Immature natural killer cell (primary cell): ENCODE measurements around the gene ALKBH3. TPM values are rescaled to one million over a fixed set of nuclear protein-coding genes. Genes with fewer than 3 reads are reported as not detected.

Source experiments
- DNase-seq, 3 donors: peaks; one replicate each; pipeline ENCODE4 v3.0.0; 2022; ENCODE audit warnings: mixed read lengths in 1 of 3
- H3K27ac Mint-ChIP-seq, 6 donors: one replicate each; pipeline ENCODE4 v1.8.0; 2020; ENCODE audit warnings: mixed read lengths in 6 of 6, mild to moderate bottlenecking in 5 of 6, inconsistent platforms in 4 of 6, moderate library complexity in 3 of 6
- H3K27me3 Mint-ChIP-seq, 3 donors: one replicate each; pipeline ENCODE4 v1.8.0; 2020 to 2021; ENCODE audit warnings: low read depth in 3 of 3, mild to moderate bottlenecking in 3 of 3, mixed read lengths in 3 of 3, moderate library complexity in 3 of 3, inconsistent platforms in 1 of 3
- H3K36me3 Mint-ChIP-seq, 3 donors: one replicate each; pipeline ENCODE4 v1.8.0; 2020; ENCODE audit warnings: mixed read lengths in 3 of 3, inconsistent platforms in 2 of 3, mild to moderate bottlenecking in 2 of 3
- H3K4me1 Mint-ChIP-seq, 2 donors: one replicate each; pipeline ENCODE4 v1.8.0; 2020; ENCODE audit warnings: inconsistent platforms in 2 of 2, mild to moderate bottlenecking in 2 of 2, mixed read lengths in 2 of 2, moderate library complexity in 1 of 2
- H3K4me3 Mint-ChIP-seq, 5 donors: one replicate each; pipeline ENCODE4 v1.8.0; 2020; ENCODE audit warnings: mild to moderate bottlenecking in 5 of 5, mixed read lengths in 5 of 5, inconsistent platforms in 3 of 5, moderate library complexity in 3 of 5
- H3K9me3 Mint-ChIP-seq, 6 donors: one replicate each; pipeline ENCODE4 v1.8.0; 2020; ENCODE audit warnings: mild to moderate bottlenecking in 6 of 6, mixed read lengths in 6 of 6, inconsistent platforms in 4 of 6, moderate library complexity in 3 of 6
- polyA plus RNA-seq, 3 donors: library from polyadenylated mRNA; unstranded; fragments of 300-500 nt; fragmentation: Illumina TruSeq; gene quantifications; one replicate each; pipeline ENCODE4 v1.2.3, GENCODE V29; 2021

The ALKBH3 gene
- polyA plus RNA-seq, 3 donors from 2014 or later: 40.0 to 89.3 (median 49.5) TPM

- Mint-ChIP-seq H3K36me3 (peaks cover 0 to 8% (median 0%) of the 10 kb centered on the region in 3 donors), H3K4me1 (peaks cover 13 to 21% of the 10 kb centered on the region in 2 donors), H3K9me3 (peaks cover 0 to 4% (median 0%) of the 10 kb centered on the region in 6 donors), H3K27ac (peak overlapping the region in 4 of 6 donors; percentile 28 to 65 (median 49)), H3K4me3 (peak overlapping the region; percentile 79 to 92 (median 89)), H3K27me3 (peaks cover 11 to 32% (median 16%) of the 10 kb centered on the region in 3 donors)
- DNase-seq: no peak
These were observed 62.8 kb downstream of the ALKBH3 start for GRCh38 chr11:43943372-43943930.

DNA sequence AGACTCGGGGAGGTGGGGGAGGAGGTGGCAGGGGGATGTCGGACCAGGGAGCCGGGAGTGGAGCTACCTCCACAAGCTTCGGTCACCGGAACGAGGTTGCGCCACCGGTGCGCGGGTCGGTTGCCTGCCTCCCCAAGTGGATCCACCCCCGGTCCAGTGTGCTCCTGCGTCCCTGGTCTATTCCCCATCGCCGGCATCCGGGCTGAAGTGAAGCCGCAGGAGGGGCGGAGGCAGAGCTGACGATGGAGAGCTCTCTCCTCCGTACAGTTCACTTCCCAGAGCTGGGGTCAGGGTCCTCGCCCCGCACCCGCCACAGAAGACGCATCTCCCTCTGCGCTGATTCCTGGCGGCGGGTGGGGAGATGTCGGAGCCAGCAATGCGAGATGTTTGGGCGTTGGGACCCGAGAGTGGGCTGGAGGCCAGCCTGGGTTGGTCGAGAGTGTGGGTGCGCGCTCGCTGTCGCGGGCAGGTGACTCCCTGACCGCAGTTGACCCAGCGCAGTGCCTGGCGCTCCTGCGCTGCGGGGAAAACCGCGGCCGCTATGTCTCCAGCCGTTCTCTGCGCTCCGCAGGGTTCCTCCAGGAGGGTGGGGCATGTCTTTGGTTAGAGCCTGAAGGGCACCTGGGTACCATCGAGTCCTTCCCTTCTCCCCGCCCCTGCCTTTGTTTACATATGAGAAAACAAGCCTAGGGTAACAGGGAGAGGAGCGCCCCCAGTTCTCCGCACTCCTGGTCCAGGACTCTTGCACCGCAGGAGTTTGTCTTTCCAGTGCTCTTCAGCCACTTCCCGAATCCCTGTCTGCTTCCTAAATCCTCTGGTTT is 63.5 kb downstream of the ALKBH3 start:
- no peak for DNase-seq
- peaks cover 0 to 4% (median 0%) of the 10 kb centered on the region in 6 donors for H3K9me3 Mint-ChIP-seq
- peaks cover 13 to 21% of the 10 kb centered on the region in 2 donors for H3K4me1 Mint-ChIP-seq
- H3K27me3 Mint-ChIP-seq: peaks cover 11 to 33% (median 16%) of the 10 kb centered on the region in 3 donors
- peaks cover 0 to 8% (median 0%) of the 10 kb centered on the region in 3 donors for H3K36me3 Mint-ChIP-seq
- no peak overlapping the region for H3K27ac Mint-ChIP-seq
- peak overlapping the region; percentile 59 to 92 (median 89) for H3K4me3 Mint-ChIP-seq

- peaks cover 0 to 4% (median 0%) of the 10 kb centered on the region in 6 donors for H3K9me3 Mint-ChIP-seq
- H3K4me1 Mint-ChIP-seq: peaks cover 13 to 21% of the 10 kb centered on the region in 2 donors
- peaks cover 11 to 31% (median 16%) of the 10 kb centered on the region in 3 donors for H3K27me3 Mint-ChIP-seq
- peak; percentile 45 to 53 (median 48) for DNase-seq
- peak overlapping the region; percentile 56 to 74 (median 60) for H3K4me3 Mint-ChIP-seq
- H3K27ac Mint-ChIP-seq: no peak overlapping the region
- peaks cover 0 to 8% (median 0%) of the 10 kb centered on the region in 3 donors for H3K36me3 Mint-ChIP-seq
These were observed 64.2 kb downstream of the ALKBH3 start for GRCh38 chr11:43944761-43945311.

GRCh38 chr11:43947003-43947500 is 66.4 kb downstream of the ALKBH3 start:
- no peak overlapping the region for H3K27ac Mint-ChIP-seq
- H3K36me3 Mint-ChIP-seq: peaks cover 0 to 4% (median 0%) of the 10 kb centered on the region in 3 donors
- H3K9me3 Mint-ChIP-seq: peaks cover 0 to 4% (median 0%) of the 10 kb centered on the region in 6 donors
- peaks cover 6 to 16% of the 10 kb centered on the region in 2 donors for H3K4me1 Mint-ChIP-seq
- no peak overlapping the region for H3K4me3 Mint-ChIP-seq
- H3K27me3 Mint-ChIP-seq: peaks cover 9 to 25% (median 13%) of the 10 kb centered on the region in 3 donors
- no peak for DNase-seq

- peaks cover 9 to 30% (median 13%) of the 10 kb centered on the region in 3 donors for H3K27me3 Mint-ChIP-seq
- no peak for DNase-seq
- peaks cover 0 to 4% (median 0%) of the 10 kb centered on the region in 3 donors for H3K36me3 Mint-ChIP-seq
- H3K9me3 Mint-ChIP-seq: peaks cover 0 to 4% (median 0%) of the 10 kb centered on the region in 6 donors
- H3K27ac Mint-ChIP-seq: no peak overlapping the region
- peaks cover 6 to 16% of the 10 kb centered on the region in 2 donors for H3K4me1 Mint-ChIP-seq
- H3K4me3 Mint-ChIP-seq: no peak overlapping the region
These were observed 67.2 kb downstream of the ALKBH3 start for GRCh38 chr11:43947815-43948214.

GRCh38 chr11:43948341-43949225 is 68.0 kb downstream of the ALKBH3 start:
- no peak overlapping the region for H3K4me3 Mint-ChIP-seq
- peaks cover 6 to 26% (median 11%) of the 10 kb centered on the region in 3 donors for H3K27me3 Mint-ChIP-seq
- peaks cover 0 to 4% (median 0%) of the 10 kb centered on the region in 3 donors for H3K36me3 Mint-ChIP-seq
- H3K9me3 Mint-ChIP-seq: peaks cover 0 to 4% (median 0%) of the 10 kb centered on the region in 6 donors
- no peak overlapping the region for H3K27ac Mint-ChIP-seq
- DNase-seq: no peak
- H3K4me1 Mint-ChIP-seq: peaks cover 3 to 13% of the 10 kb centered on the region in 2 donors

DNA sequence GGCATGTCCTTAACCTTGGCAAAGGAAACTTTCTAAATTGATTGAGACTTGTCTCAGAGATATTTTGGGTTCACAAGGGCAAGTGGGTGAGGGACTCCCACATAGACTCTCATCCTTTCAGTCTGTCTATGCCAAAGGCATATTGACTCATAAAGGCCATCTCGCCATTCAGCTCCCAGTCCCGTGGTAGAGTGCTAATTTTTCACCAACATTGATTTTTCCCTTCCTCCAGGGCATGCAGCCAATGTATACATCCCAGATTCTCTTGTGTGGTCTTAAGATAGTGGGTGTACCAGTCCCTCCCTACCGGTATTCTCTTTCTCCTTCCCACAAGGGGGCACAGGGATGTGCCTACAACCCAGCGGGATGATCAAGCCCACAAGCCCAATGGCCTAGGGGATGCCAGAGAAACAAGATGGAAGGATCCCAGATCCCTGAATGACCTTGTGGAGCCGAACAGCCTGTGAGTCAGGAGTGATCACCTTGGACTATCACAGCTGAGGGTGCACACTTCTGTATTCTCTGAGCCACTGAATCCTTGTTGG is 69.8 kb downstream of the ALKBH3 start:
- H3K36me3 Mint-ChIP-seq: peaks cover 0 to 4% (median 0%) of the 10 kb centered on the region in 3 donors
- H3K27ac Mint-ChIP-seq: no peak overlapping the region
- H3K4me1 Mint-ChIP-seq: no peaks in the 10 kb centered on the region
- DNase-seq: no peak
- peaks cover 6 to 16% (median 8%) of the 10 kb centered on the region in 3 donors for H3K27me3 Mint-ChIP-seq
- peaks cover 0 to 6% (median 0%) of the 10 kb centered on the region in 6 donors for H3K9me3 Mint-ChIP-seq
- H3K4me3 Mint-ChIP-seq: no peak overlapping the region

DNA sequence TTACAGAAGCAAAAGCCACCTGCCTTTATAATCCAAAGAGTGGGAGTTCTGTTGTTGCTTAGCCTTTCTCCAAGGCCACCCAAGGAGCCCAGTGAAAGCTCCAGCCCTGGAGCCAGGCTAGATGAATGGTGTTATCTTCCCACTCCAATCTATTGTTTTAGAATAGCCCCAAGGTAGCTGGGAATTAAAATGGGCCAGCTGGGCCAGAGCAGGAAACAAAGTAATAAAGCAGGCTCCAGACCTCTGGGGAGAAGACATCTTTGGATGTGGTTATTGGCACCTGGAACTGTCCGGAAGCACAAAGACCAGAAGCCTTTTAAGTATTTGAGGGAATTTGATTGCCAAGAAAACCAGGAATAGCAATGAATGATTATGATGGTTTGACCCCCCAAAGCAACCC is 70.6 kb downstream of the ALKBH3 start:
- DNase-seq: no peak
- no peaks in the 10 kb centered on the region for H3K4me1 Mint-ChIP-seq
- H3K9me3 Mint-ChIP-seq: peaks cover 0 to 6% (median 0%) of the 10 kb centered on the region in 6 donors
- H3K36me3 Mint-ChIP-seq: peaks cover 0 to 4% (median 0%) of the 10 kb centered on the region in 3 donors
- peaks cover 7 to 15% (median 11%) of the 10 kb centered on the region in 3 donors for H3K27me3 Mint-ChIP-seq
- no peak overlapping the region for H3K4me3 Mint-ChIP-seq
- H3K27ac Mint-ChIP-seq: no peak overlapping the region

- H3K27me3 Mint-ChIP-seq: peaks cover 5 to 11% (median 10%) of the 10 kb centered on the region in 3 donors
- no peak overlapping the region for H3K4me3 Mint-ChIP-seq
- no peak overlapping the region for H3K27ac Mint-ChIP-seq
- H3K9me3 Mint-ChIP-seq: peaks cover 0 to 3% (median 0%) of the 10 kb centered on the region in 6 donors
- peaks cover 0 to 4% (median 0%) of the 10 kb centered on the region in 3 donors for H3K36me3 Mint-ChIP-seq
- DNase-seq: no peak
- no peaks in the 10 kb centered on the region for H3K4me1 Mint-ChIP-seq
These were observed 71.4 kb downstream of the ALKBH3 start for GRCh38 chr11:43952020-43952400.

GRCh38 chr11:43952401-43953342 is 72.0 kb downstream of the ALKBH3 start:
- no peaks in the 10 kb centered on the region for H3K36me3 Mint-ChIP-seq
- H3K27ac Mint-ChIP-seq: no peak overlapping the region
- H3K4me1 Mint-ChIP-seq: no peaks in the 10 kb centered on the region
- DNase-seq: no peak
- no peak overlapping the region for H3K4me3 Mint-ChIP-seq
- H3K9me3 Mint-ChIP-seq: peaks cover 0 to 2% (median 0%) of the 10 kb centered on the region in 6 donors
- peaks cover 5 to 10% (median 7%) of the 10 kb centered on the region in 3 donors for H3K27me3 Mint-ChIP-seq

- H3K4me3 Mint-ChIP-seq: no peak overlapping the region
- peaks cover 5 to 11% (median 7%) of the 10 kb centered on the region in 3 donors for H3K27me3 Mint-ChIP-seq
- no peak overlapping the region for H3K27ac Mint-ChIP-seq
- no peaks in the 10 kb centered on the region for H3K4me1 Mint-ChIP-seq
- H3K9me3 Mint-ChIP-seq: peaks cover 0 to 2% (median 0%) of the 10 kb centered on the region in 6 donors
- no peaks in the 10 kb centered on the region for H3K36me3 Mint-ChIP-seq
- no peak for DNase-seq
These were observed 72.9 kb downstream of the ALKBH3 start for GRCh38 chr11:43953521-43953920.

DNA sequence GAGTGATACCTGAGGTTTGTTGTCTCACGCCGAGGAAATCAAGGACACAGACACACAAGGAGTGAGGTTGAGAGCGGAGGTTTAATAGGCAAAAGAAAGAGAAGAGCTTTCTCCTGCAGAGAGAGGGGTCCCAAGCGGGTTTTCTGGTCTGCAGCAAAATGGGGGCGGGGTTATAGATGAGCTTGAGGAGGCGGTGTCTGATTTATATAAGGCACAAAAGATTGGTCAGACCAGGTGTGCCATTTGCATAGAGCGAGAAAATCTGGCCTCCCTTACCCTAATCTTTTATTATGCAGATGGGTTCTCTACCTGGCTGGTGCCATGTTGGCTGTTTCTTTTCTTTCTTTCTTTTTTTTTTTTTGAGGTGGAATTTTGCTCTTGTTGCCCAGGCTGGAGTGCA is 73.6 kb downstream of the ALKBH3 start:
- Mint-ChIP-seq H3K4me3 (no peak overlapping the region), H3K27ac (no peak overlapping the region), H3K36me3 (no peaks in the 10 kb centered on the region), H3K4me1 (no peaks in the 10 kb centered on the region), H3K9me3 (peaks cover 0 to 2% (median 0%) of the 10 kb centered on the region in 6 donors), H3K27me3 (peaks cover 5 to 11% (median 9%) of the 10 kb centered on the region in 3 donors)
- DNase-seq: no peak
